GM06990 (cell line): ENCODE measurements around the gene ZNF396.

ENCODE experiments used
- DNase-seq: peaks from one replicate; pipeline ENCODE4 v3.0.0-alpha.2; 2011; ENCODE audit not compliant: insufficient read length; ENCODE audit errors: extremely low read depth
- H3K27me3 ChIP-seq: replicated peaks from 2 replicates; pipeline ENCODE4 v1.6.0; 2011; ENCODE audit warnings: low read length; ENCODE audit not compliant: control insufficient read depth, insufficient read depth
- H3K36me3 ChIP-seq: 2 replicates; pipeline ENCODE4 v1.5.1; 2011; ENCODE audit warnings: low read length; ENCODE audit not compliant: control insufficient read depth, insufficient read depth
- H3K4me3 ChIP-seq: replicated peaks from 2 replicates; pipeline ENCODE4 v1.5.1; 2011; ENCODE audit warnings: low read depth, mild to moderate bottlenecking, control low read depth, low read length
- TF ChIP-seq, protein P1 (sequence below): IDR thresholded peaks from 2 replicates; pipeline ENCODE4 v1.5.1; 2011; ENCODE audit warnings: low read length, control low read depth, mild to moderate bottlenecking, inconsistent platforms; ENCODE audit not compliant: insufficient read depth, poor library complexity, severe bottlenecking

The ZNF396 gene

DNA sequence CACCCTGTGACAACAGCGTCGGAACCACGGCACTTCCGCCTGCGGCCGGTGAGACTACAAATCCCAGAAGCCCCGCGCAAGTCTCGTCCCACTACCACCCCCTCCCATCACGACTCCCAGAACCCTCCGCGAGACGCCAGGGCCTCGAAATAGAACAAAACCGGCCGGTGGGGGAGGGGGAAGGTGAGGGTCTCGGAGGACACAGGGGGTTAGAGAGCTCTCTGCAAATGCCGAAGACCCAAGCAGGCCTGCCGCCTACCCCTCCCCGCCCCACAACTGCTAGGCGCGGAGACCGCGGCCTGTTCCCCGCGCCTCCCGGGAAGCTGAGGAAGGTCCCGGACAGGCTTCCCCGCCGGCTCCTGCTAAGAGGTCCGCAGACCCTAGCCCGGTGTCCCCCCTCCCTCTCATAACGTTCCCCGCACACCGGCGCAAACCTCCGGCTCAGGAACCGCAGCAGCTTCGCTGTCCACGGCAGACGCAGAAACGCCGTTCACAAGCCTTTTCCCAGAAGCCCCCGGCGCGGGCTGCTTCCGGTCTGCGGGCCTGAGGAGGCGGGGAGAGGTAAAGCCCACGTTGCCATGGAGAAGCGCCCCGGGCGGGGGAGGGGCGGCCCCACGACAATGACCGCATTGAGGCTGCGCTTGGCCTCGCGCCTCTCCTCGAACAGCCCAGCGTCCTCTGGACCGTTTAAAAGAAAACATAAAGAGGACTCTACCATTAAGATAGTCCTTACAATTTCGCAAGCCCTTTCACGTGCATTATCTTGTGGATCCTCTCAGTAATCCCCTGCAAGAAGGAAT is 33.0 kb downstream of the ZNF396 start, which contains the start of gene ZNF24:
Gene ZNF24, minus strand, starts transcription at position 485 of the 800 bp plus-strand sequence. CDS start 3,770 bp downstream, outside the sequence.
- H3K27me3 ChIP-seq = no peaks in the 10 kb centered on the region
- peak within 1 kb of the TSS; percentile 92 for H3K4me3 ChIP-seq
- TF ChIP-seq, protein P1, sequence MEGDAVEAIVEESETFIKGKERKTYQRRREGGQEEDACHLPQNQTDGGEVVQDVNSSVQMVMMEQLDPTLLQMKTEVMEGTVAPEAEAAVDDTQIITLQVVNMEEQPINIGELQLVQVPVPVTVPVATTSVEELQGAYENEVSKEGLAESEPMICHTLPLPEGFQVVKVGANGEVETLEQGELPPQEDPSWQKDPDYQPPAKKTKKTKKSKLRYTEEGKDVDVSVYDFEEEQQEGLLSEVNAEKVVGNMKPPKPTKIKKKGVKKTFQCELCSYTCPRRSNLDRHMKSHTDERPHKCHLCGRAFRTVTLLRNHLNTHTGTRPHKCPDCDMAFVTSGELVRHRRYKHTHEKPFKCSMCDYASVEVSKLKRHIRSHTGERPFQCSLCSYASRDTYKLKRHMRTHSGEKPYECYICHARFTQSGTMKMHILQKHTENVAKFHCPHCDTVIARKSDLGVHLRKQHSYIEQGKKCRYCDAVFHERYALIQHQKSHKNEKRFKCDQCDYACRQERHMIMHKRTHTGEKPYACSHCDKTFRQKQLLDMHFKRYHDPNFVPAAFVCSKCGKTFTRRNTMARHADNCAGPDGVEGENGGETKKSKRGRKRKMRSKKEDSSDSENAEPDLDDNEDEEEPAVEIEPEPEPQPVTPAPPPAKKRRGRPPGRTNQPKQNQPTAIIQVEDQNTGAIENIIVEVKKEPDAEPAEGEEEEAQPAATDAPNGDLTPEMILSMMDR = no peak
- peaks cover 9% of the 10 kb centered on the region for H3K36me3 ChIP-seq
- DNase-seq = peak; percentile 94

DNA sequence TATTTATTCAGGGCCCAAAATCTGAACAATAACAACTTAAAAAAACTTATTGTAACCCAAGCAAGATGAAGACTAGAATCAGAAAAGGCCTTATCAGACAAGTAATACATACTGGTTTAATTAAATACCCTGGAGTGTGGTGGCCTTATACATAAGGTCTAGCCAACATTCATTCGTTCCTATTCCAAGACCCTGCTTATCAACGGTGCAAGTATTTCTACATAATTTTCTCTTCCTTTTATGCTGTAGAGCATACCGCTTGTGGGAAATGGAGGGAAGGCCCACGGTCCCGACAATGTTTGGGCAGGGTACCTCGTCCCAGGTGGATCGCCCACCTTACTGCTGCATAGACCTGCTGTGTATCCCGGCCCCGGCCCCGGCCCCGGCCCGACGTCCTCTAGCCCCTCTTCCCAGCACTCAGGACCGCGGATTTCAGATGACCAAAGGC is 33.6 kb downstream of the ZNF396 start:
- H3K36me3 ChIP-seq = peaks cover 11% of the 10 kb centered on the region
- H3K27me3 ChIP-seq = no peaks in the 10 kb centered on the region
- DNase-seq = no peak
- H3K4me3 ChIP-seq = peak overlapping the region; percentile 92
- TF ChIP-seq, protein P1 = no peak

DNA sequence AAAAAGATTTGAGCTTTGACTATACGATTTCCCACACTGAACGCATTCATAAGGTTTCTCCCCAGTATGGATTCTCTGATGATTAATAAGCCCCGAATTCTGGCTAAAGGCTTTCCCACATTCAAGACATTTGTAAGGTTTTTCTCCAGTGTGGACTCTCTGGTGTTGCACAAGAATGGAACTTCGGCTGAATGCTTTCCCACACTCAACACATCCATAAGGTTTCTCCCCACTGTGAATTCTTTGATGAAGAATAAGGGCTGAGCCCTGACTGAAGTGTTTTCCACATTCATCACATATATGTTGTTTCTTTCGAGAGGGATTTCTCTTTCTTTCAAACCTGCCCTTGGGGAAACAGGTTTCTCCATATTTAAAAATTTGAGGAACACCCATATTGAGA is 39.9 kb downstream of the ZNF396 start:
- H3K4me3 ChIP-seq = no peak overlapping the region
- H3K36me3 ChIP-seq = peaks cover 21% of the 10 kb centered on the region

DNA sequence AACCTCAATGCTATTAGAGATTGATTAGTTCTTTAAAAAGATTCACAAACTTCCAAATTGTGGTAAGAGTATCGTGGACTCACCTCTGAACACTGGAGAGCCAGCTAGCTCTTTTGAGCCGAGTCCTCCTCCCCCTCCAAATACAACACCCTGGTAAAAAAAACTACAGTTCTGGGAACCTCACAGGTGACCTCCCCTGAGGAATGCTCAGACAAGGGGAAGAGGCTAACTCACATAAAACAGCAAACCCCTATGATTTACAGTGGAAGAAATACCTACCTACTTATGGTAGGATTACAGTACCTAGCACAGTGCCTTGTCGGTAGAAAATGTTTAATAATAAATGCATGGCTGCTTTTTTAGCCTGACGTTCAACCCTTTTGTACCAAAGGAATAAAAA is 41.3 kb downstream of the ZNF396 start:
- H3K4me3 ChIP-seq = no peak overlapping the region
- TF ChIP-seq, protein P1 = no peak
- DNase-seq = no peak
- H3K36me3 ChIP-seq = peaks cover 21% of the 10 kb centered on the region
- H3K27me3 ChIP-seq = no peaks in the 10 kb centered on the region

More for the DNA sequence above, 39.9 kb downstream of the ZNF396 start:
- H3K27me3 ChIP-seq = no peaks in the 10 kb centered on the region
- DNase-seq = no peak
- TF ChIP-seq, protein P1 = no peak

DNA sequence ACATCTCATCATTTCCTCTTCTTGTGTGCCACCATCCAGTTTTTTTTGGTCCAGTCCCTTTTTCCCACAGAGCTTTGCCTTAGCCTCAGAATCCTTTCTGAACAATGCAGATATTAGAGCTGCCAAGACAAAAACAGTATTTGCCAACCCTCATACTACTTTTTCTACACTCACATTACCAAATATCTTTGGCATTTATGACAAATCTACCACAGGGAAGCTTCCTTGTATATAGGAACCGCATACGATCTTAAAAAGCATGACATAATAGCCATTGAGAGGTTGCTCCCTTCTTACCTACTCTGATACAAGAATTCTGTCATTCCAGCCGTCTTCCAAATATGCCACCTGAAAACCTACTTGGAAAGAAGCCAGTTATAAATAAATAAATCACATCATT is 42.3 kb downstream of the ZNF396 start:
- DNase-seq = no peak
- no peaks in the 10 kb centered on the region for H3K27me3 ChIP-seq
- peaks cover 17% of the 10 kb centered on the region for H3K36me3 ChIP-seq
- TF ChIP-seq, protein P1 = no peak
- no peak overlapping the region for H3K4me3 ChIP-seq

DNA sequence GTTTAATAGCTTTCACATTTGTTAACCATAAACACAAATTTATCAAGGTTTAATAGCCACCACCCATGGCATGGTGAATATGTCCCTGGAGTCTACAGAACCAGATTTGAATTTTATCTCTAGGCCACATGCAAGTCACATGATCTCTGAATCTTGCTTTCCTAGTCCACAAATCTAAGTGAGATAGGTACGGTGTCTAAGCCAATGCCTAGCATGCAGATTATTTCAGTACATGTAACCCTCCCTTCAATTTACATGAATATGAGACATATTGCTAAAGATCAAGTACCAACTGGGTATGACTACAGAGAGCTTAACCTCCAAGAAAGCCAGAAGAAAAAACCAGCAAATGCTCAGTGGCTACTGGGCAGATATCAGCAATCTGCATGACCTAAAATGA is 42.9 kb downstream of the ZNF396 start:
- Histone ChIP-seq H3K27me3 (no peaks in the 10 kb centered on the region), H3K4me3 (no peak overlapping the region), H3K36me3 (peaks cover 12% of the 10 kb centered on the region)
- TF ChIP-seq, protein P1 = no peak
- DNase-seq = no peak
